ENCODE results near the gene SLC35A3.
"Not testable (repeated sequence)": the region's sequence is repeated elsewhere in the genome, so short reads cannot be mapped to it uniquely, and the experiment has no call there.

SLC35A3 gene

DNA sequence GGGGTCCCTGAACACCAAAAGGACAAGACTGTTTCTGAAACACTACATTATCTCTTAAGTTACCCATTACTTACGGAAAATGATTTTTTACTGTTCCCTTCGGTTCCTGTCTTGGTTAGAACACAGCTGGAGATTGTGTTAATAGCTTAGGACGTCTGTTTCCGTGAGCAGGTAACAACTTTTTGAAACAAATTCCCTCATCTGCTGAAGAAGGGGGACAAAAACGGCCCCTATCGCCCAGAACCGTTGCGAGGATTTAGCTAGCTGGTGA lies 67.8 kb downstream of the SLC35A3 start:
- DNase-seq, result no peak

DNA sequence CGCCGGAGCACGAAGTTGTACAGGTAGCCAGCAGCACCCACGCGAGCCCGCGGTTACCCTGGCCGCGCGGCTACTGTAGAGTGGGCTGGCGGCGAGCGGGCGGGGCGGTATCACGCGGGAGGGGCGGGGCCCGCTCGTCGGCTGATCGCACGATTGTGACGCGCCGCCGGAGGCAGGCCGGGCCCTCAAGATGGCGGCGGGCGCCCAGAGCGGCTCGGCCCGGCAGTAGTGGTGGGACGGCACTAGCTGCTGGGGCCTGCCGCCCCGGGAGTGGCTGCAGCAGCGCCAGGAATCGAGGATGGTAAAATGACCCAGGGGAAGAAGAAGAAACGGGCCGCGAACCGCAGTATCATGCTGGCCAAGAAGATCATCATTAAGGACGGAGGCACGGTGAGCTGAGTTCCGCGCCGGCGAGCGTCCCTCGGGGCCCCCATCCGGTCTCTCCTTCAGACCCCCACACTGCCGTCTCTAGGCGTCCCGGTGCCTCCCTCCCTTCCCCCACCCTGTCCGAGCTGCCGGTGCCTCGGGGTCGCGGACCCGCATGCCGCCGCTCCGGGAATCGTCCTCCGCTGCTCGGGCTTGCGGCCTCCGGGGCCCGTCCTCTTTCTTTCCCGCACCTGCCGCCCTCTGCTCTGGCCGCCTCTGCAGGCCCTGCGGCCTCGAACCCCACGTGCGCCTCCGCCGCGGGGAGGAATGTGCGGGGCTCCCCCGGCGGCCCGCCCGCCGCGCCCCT lies 68.3 kb downstream of the SLC35A3 start:
- DNase-seq, result peak; percentile 80

DNA sequence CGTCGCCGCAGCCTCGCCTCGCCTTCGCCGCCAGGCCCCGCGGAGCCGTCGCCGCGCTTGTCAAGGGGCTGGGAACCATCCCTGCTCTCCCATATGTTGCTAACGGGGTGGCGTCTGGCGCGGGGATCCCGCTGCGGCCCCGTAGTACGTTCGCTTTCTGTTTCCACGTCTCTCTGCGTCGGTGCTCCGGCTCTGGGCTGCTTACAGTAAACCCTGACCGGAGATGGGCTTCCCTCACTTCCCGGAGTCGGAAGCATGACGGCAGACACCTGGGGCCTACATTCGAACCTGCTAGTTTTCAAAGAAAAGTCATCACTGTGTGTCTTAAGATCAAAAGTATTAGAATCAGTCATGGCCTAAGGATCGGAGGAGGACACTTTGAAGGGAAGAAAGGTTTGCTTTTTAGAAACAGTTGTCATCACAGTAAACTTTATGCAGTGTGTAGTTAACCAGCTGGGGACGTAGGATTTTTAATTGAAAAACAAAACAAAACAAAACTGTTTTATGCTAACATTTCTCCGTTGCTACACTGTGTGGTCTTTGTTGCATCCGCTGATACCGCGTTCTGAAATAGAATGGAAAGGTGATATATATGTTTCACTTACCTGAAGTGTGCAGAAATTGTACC lies 69.0 kb downstream of the SLC35A3 start:
- peak; percentile 39 for DNase-seq

DNA sequence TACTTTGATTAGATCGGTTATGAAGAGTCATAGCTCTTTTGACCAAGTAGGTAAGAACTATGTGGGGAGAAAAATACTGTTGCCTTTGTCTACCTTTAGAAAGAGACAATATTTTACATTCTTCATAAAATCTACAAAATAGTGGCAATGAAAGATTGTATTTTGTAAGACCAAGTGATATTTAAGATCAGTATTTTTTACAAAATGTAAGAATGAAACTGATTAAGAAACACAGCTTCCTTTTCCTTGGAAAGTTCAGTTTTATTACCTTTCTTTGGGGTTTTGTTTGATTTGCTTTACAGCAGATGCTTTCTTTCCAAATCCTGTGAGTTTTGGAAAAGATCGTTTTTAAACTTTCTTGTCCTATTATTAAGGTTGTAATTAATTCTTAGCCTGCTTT lies 69.8 kb downstream of the SLC35A3 start:
- no peak for DNase-seq

DNA sequence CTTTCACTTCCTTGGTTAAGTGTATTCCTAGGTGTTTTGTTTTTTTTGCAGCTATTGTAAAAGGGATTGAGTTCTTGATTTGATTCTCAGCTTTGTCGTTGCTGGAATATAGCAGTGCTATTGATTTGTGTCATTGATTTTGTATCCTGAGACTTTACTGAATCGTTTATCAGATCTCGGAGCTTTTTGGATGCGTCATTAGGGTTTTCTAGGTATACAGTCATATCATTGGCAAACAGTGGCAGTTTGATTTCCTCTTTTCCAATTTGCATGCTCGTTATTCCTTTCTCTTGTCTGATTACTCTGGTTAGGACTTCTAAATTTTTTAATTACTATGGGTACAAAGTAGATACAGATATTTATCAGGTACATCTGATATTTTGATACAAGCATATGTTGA lies 75.4 kb downstream of the SLC35A3 start:
- no peak for DNase-seq

DNA sequence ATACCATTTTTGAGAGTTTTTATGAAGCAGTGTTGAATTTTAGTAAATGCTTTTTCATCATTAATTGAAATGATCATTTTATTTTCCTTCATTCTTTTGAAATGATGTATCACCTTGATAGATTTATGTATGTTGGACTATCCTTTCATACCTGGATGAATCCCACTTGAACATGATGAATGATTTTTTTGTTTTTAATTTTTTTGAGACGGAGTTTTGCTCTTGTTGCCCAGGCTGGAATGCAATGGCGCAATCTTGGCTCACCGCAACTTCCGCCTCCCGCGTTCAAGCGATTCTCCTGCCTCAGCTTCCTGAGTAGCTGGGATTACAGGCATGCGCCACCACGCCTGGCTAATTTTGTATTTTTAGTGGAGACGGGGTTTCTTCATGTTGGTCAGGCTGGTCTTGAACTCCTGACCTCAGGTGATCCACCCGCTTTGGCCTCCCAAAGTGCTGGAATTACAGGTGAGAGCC lies 77.5 kb downstream of the SLC35A3 start:
- not testable (repeated sequence) for DNase-seq

DNA sequence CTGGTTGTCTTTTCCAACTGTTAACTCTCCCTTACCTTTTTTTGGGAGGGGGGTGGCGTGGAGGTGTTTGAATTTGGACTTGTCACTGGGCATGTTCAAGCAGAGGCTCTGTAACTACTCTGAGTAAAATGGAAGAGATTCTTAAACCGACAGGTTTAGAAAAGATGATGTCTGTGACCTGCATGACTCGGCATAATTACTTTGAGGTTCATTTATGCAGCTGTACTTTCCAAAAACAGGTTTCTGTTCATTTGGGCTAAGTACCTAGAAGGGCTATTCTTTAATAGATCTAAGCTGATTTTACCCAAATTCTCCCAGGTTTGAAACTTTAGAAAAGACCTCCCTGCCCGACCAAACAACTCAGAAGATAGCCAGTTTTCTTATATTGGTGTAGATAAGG lies 80.3 kb downstream of the SLC35A3 start:
- no peak for DNase-seq

DNA sequence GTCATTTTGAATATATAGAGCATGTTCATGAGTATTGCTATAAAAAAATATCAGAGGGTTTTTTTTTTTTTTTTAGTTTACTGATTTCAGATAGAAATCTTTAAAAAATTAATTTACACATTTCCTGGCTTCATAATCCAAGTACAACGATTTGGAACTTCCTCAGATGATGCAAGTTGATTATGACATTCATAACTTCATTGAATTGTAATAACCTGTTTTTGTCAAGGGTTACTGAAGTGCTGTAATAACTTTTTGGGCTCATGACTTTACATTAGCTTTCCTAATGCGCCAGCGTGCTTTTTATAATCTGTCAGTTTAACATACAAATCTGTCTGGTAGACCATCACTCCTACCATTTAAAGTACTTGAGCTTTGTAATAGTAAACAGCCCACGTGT lies 81.6 kb downstream of the SLC35A3 start:
- no peak for DNase-seq

DNA sequence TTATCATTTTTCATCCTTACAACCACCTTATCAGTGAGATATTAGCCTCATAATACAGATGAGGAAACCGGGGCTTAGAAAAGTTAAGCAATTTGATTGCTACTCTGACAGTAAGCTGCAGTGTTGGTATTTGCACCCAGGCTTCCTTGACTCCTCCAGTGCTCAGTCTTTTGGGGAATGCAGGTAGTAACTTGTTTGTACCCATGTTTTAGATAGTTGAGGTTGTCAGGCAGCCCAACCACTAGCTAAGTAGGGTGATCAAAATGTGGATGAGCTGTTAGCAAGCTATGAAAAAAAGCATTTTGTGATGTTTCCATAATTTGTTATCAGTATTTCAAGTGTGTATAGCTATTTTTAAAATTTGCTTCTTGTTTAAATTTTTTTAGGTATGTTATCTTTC lies 82.1 kb downstream of the SLC35A3 start:
- no peak for DNase-seq

DNA sequence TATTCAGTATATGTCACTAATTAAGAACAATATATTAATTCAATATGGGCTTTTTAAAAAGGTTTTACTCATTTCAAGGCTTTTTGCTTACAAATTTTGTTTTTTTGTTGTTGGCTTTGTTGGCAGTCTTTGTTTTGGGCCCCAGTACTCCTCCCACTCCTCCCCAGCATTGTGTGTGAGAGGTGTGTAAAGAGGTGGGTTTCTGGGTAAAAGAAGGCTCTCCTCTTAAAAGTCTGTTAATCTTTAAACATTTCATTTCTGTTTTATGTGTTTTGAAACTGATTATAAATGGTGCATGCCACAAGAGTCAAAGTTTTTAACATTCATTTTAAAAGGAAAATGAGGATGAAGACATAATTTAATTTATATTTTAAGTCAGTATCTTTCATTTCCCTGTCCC lies 83.3 kb downstream of the SLC35A3 start:
- no peak for DNase-seq

DNA sequence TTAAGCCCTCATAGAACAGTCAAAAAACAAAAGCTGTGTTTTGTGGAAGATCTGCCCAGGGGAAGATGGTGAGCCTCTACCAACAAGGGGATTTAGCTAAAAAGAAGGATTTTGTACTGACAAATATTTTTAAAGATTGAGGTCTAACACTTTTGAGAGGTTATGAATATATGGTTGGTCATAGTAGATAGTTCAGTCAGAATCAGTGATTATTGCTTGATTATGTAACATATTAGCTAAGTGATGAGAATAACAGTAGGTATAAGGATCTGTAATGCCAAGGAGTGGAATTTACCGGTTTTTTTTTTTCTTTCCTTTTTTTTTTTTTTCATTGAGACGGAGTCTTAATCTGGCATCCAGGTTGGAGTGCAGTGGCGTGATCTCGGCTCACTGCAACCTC lies 83.9 kb downstream of the SLC35A3 start:
- DNase-seq, result no peak

DNA sequence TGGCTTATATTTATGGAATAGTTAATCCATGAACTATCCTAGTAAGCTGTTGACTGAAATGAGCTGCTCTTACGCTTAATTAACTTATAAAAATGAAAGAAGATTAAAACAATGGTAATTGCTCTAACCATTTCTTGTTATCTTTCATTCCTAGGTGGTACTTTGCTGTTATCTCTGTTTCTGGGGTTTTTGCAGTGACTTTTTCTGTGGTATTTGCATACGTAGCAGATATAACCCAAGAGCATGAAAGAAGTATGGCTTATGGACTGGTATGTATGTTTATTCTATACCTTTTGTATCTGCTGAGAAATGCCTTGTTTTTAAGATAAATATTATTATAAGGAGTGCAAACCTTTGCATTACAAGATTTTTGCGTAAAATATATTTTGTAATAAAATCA lies 91.9 kb downstream of the SLC35A3 start:
- no peak for DNase-seq

DNA sequence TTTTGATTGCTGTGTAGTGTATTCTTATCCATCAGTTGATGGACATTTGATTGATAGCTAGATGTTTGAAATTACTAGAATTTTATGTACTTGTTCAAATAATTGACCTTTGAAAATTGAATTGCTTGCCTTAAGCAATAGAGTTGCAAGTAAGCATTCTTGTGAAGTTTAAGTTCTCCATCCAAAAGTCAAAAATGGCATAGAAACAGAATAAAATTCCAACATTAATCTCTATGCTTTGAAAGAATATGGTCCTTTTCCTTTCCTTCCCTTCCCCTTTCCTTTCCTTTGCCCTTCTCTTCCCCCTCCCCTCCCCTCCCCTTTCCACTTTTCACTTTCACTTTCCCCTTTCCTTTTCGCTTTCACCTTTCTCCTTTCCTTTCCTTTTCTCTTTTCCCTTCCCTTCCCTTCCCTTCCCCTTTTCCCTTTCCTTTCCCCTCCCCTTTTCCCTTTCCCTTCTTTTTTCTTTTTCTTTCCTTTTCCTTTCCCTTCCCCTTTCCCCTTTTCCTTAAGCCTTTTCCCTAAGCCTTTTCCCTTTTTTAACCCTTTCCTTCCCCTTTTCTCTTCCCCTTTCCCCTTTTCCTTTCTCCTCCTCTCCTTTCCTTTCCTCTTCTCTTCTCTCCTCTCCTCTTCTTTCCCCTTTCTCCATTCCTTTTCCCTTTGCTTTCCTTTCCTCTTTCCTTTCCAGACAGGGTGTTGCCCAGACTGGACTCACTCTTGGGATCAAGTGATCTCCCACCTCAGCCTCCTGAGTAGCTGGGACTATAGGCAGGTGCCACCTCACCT lies 95.6 kb downstream of the SLC35A3 start:
- no peak for DNase-seq

DNA sequence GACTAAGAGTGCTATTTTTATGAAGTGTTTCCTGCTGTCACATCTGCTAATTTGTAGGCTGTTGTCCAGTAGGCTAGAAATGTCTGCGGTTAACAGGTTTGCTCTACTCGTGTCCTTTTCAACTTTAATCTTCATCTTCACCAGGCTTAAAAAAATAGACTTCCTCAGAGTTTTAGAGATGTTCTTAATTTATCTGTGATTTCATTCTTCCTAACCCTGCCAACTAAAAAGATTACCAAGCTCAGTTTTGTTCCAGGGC lies 96.1 kb downstream of the SLC35A3 start:
- no peak for DNase-seq

DNA sequence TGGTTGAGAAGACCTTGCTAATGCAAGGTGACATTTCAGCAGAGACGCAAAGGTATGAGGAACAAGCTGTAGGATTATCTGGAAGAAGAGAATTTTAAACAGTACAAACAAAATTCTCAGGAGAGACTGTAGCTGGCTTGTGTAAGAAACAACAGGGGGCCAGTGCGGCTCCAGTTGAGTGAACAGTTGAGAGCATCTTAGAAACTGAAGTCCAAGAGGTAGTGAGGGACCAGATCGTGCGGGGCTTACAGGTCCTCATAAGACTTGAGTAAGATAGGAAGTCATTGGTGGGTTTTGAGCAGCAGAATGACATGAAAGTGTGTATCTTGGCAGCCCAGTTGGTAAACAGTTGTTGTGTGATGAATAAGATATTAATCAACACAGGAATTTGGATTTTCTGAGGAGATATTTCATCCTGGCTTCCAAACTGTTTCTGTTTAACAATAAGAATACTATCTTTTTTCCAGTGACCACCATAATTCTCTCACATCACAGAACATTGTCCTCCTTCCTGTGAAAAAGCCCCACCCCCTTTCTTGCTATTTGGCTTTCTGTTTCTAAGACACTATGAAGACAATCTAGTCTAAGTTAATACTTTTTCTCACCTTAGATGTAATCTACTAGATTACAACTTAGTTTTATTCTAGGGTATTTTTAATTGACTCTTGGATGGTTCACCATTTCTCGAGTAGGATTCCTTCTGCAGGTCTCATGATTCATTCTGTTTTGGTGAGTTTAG lies 100.6 kb downstream of the SLC35A3 start:
- no peak for DNase-seq

DNA sequence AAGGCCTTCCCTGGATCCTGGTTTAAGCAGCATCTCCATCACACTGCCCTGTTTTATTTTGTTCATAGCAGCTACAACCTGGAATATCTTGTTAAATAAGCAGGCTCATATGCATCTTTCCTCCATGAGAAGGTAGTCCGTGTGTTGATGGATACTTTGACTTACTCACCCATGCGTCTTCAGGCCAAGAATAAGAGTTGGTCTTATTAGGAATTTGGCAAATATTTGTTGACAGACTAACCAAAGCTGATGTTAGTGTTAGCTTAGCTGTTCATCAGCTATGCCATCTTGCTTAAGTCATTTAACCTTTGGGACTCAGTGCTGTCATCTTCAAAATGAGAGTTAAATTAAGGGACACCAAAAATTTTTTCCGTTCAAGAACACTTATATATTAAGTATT lies 103.7 kb downstream of the SLC35A3 start:
- no peak for DNase-seq

DNA sequence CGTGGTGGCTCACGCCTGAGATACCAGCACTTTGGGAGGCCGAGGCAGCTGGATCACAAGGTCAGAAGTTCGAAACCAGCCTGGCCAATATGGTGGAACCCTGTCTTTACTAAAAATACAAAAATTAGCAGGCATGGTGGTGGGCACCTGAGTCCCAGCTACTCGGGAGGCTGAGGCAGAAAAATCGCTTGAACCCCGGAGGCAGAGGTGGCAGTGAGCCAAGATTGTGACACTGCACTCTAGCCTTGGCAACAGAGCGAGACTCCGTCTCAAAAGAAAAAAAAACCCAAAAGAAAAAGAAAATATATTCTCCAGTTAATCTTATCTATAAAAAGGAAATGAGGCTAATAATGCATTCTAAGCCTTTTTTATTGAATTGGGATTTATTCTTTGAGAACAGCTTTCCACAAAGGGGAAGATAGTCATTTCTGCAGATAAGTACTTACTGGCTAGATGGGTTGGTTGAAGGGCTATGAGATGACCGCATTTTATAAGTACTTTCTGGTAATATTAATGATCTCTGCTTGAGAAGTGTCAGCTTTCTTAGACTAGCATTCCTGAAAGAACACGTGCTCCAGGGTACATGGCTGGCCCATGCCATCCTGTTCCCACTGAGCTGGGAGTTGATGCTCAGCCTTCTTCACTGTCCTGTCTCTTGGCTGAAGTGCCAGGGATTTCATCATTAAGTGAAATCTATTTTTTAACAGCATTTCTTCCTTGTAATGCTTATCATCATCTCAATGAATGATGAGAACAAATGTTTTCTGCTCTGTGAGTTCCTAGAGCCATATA lies 105.0 kb downstream of the SLC35A3 start:
- no peak for DNase-seq

DNA sequence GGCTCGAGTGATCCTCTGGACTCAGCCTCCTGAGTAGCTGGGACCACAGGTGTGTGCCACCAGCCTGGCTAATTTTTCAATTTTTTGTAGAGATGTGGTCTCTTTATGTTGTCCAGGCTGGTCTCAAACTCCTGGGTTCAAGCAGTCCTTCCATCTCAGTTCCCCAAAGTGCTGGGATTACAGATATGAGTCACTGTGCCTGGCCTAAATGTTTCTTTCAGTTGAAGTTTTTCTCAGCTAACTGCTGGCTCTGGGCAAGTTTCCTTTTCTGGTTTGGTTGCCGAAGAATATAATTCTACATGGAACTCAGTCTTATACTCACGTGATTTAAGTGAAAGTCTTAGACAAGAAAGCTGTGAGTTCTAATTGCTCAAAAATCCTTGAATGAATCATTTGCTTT lies 106.0 kb downstream of the SLC35A3 start:
- DNase-seq, result no peak

DNA sequence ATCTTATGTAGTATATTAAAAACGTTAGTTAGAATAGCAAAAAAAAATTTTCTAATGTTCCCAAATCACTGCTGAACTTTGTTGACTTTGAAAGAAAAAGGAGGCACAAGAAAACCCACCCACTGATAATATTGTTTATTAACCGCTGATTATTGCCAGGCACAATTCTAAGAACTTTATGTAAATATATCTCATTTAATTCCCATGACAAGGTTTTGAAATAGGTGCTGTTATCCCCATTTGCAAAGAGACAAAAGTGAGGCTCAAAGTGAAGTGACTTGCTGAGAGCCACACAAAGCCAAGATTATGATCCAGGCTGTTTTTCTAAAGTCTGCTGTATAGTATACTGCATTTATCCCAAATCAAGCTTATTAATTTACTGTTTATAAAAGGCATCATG lies 106.5 kb downstream of the SLC35A3 start:
- no peak for DNase-seq

DNA sequence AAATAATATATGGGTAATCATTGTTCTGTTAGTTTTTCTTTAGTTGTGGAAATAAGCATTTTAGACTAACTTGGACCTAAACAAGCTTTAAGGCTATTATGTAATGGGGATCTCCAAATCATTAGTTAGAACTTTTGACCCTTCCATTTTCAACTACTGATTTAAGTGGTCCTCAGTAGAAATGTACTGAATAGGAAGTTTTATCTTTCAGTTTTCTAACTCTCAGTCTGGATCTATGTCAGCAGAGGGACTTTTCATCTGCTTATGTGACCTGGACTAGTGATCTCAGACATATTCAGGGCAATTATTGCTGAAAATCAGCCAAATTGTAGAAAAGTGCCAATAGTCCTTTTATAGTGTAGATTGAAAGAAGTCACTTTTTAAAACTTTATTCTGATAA lies 106.9 kb downstream of the SLC35A3 start:
- no peak for DNase-seq

DNA sequence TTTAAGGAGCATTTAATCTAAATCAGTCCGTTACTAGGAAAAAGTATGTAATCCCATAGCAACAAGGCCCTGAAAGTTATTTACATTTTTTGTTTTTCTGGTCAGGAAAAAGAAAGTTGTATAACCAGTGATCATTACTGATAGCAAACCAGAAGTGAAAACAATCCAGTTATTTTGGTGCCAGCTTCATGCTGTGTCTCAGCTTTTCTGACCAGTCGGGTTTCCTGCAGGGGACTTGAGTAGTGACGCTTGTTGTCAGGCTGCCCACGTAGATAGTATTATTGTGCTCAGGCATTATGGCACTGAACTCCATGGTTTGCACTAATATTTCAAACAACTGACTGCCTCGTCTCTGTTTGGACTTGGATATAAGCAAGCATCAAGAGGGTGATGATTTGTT lies 107.7 kb downstream of the SLC35A3 start:
- no peak for DNase-seq

DNA sequence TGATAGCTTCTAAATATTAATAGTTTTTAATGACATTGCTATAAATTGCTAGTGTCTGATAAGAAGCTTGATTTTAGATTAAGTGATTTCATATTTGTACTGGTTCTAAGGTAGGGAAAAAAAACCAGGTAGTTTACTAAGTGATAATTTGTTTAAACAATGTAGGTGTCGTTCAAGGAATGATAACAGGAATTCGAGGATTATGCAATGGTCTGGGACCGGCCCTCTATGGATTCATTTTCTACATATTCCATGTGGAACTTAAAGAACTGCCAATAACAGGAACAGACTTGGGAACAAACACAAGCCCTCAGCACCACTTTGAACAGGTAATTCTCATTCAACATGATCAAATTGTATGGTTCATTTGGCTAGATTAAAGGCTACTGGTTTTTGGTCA lies 110.5 kb downstream of the SLC35A3 start:
- DNase-seq, result no peak
